Measurements from ENCODE around the gene IFIT1. TPM values are rescaled to one million over a fixed set of nuclear protein-coding genes. Genes with fewer than 3 reads are reported as not detected.

Gene IFIT1
- total and polyA plus RNA-seq, 2 experiments from 2014 or later = 8.2 to 14.7 TPM

DNA sequence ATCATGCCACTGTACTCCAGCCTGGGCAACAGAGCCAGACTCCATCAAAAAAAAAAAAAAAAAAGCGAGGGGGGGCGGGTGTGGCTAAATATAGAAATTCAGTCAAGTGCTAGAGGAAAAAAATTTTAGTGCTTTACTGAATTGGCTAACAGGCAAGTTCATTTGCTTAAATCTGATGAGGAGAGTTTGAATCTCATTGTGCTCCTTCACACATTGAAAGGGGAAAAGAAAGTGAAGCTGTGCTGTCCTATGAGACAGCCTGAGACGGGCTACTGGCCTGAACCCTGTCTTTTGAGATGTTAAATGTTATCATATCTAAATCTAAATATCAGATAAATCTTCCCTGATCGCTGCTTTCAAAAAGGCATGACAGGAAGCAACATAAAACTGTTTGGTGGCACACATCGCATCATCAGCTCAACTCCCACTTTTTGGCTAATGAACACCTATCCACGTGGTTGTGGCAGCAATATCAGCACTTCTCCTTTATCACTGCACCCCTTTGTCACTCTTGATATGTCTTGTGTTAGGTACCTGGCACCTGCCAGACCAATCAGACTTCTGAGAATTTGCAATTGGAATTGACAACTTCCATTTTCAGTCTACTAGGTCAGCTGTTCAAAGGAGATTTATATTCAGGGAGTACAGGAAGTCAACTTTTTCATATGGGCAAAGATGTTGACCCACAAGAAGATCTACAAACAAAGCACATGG, 28.5 kb upstream of the IFIT1 start:
- TF ChIP-seq, protein P1, sequence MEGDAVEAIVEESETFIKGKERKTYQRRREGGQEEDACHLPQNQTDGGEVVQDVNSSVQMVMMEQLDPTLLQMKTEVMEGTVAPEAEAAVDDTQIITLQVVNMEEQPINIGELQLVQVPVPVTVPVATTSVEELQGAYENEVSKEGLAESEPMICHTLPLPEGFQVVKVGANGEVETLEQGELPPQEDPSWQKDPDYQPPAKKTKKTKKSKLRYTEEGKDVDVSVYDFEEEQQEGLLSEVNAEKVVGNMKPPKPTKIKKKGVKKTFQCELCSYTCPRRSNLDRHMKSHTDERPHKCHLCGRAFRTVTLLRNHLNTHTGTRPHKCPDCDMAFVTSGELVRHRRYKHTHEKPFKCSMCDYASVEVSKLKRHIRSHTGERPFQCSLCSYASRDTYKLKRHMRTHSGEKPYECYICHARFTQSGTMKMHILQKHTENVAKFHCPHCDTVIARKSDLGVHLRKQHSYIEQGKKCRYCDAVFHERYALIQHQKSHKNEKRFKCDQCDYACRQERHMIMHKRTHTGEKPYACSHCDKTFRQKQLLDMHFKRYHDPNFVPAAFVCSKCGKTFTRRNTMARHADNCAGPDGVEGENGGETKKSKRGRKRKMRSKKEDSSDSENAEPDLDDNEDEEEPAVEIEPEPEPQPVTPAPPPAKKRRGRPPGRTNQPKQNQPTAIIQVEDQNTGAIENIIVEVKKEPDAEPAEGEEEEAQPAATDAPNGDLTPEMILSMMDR (IDR thresholded peaks at IDR 0.05; ENCODE audit: poor library complexity) = no peak
- no peak for TF ChIP-seq EZH2phosphoT487 (IDR thresholded peaks at IDR 0.05; ENCODE audit: low read depth, severe bottlenecking, unreplicated experiment)
- TF ChIP-seq EZH2 (IDR thresholded peaks at IDR 0.05; ENCODE audit: borderline replicate concordance) = no peak
- Histone ChIP-seq H2AFZ (no peak overlapping the region), H3K27me3 (no peaks in the 10 kb centered on the region), H3K4me2 (no peak overlapping the region), H3K4me1 (ENCODE audit: insufficient read depth) (peaks cover 19% of the 10 kb centered on the region), H4K20me1 (ENCODE audit: insufficient read depth, poor library complexity, severe bottlenecking) (no peaks in the 10 kb centered on the region), H3K9me2 (replicated peaks; ENCODE audit: insufficient read depth) (no peaks in the 10 kb centered on the region), H3K9me3 (ENCODE audit: low read depth) (no peaks in the 10 kb centered on the region), H3K4me3 (no peak overlapping the region), H3K36me3 (replicated peaks; ENCODE audit: insufficient read depth, low read depth) (no peaks in the 10 kb centered on the region), H3K79me2 (no peaks in the 10 kb centered on the region), H3K27ac (no peak overlapping the region)
- WGBS (ENCODE audit: low lambda C conversion rate, missing lambda C conversion rate) = 92% methylated on average over 6 of the region's 6 CpGs
- no peak for DNase-seq (ENCODE audit: low spot score)

DNA sequence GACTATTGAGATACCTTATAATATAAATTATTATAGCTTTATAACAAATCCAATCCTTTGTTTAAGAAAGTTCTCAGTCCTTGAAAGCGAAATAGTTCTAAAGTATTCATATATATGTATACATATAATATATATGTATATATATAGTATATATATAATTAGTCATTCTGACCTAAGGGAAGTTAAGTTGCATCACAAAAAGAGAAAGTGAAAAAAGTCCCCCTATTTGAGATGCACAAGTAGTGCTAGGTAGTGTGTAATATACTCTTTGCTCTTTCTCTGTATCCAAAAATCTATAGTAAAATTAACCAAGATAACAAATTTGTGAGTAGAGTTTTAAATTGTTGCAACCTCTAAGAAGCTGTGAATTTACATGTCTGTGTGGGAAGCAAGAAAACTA, 27.9 kb upstream of the IFIT1 start:
- DNase-seq (ENCODE audit: low spot score) = no peak
- no peaks in the 10 kb centered on the region for H3K9me2 ChIP-seq (replicated peaks; ENCODE audit: insufficient read depth)
- no peaks in the 10 kb centered on the region for H3K36me3 ChIP-seq (replicated peaks; ENCODE audit: insufficient read depth, low read depth)
- WGBS (ENCODE audit: low lambda C conversion rate, missing lambda C conversion rate) = 100% methylated on average over 1 of the region's 1 CpG
- no peaks in the 10 kb centered on the region for H3K79me2 ChIP-seq
- H3K4me3 ChIP-seq = no peak overlapping the region
- no peak for TF ChIP-seq EZH2phosphoT487 (IDR thresholded peaks at IDR 0.05; ENCODE audit: low read depth, severe bottlenecking, unreplicated experiment)
- TF ChIP-seq EZH2 (IDR thresholded peaks at IDR 0.05; ENCODE audit: borderline replicate concordance) = no peak
- TF ChIP-seq, protein P1 (IDR thresholded peaks at IDR 0.05; ENCODE audit: poor library complexity) = no peak
- no peaks in the 10 kb centered on the region for H4K20me1 ChIP-seq (ENCODE audit: insufficient read depth, poor library complexity, severe bottlenecking)
- no peak overlapping the region for H3K27ac ChIP-seq
- H3K4me2 ChIP-seq = no peak overlapping the region
- H3K9me3 ChIP-seq (ENCODE audit: low read depth) = no peaks in the 10 kb centered on the region
- H2AFZ ChIP-seq = no peak overlapping the region
- H3K27me3 ChIP-seq = no peaks in the 10 kb centered on the region
- peaks cover 24% of the 10 kb centered on the region for H3K4me1 ChIP-seq (ENCODE audit: insufficient read depth)

DNA sequence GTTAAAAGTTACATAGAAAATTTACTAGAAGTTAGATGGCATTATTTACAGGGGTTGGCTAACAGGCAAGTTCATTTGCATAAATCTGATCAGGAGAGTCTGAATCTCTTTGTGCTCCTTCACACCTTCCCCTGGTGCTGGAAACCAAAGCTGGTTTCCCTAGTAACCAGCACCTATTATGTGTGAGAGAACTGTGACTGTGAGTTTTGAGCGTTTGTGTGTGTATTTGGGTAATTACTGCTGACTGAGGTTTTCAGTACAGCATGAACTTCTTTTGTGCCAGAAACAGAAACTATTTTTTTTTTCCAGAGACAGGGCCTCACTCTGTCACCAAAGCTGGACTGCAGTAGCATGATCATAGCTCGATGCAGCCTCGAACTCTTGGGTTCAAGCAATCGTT, 24.9 kb upstream of the IFIT1 start:
- H3K27me3 ChIP-seq = no peaks in the 10 kb centered on the region
- H3K36me3 ChIP-seq (replicated peaks; ENCODE audit: insufficient read depth, low read depth) = no peaks in the 10 kb centered on the region
- no peaks in the 10 kb centered on the region for H3K9me2 ChIP-seq (replicated peaks; ENCODE audit: insufficient read depth)
- H3K4me1 ChIP-seq (ENCODE audit: insufficient read depth) = peaks cover 15% of the 10 kb centered on the region
- H3K27ac ChIP-seq = peak overlapping the region; percentile 39
- no peak overlapping the region for H3K4me3 ChIP-seq
- H3K79me2 ChIP-seq = no peaks in the 10 kb centered on the region
- no peaks in the 10 kb centered on the region for H4K20me1 ChIP-seq (ENCODE audit: insufficient read depth, poor library complexity, severe bottlenecking)
- no peak for DNase-seq (ENCODE audit: low spot score)
- no peaks in the 10 kb centered on the region for H3K9me3 ChIP-seq (ENCODE audit: low read depth)
- H3K4me2 ChIP-seq = no peak overlapping the region
- WGBS (ENCODE audit: low lambda C conversion rate, missing lambda C conversion rate) = 73% methylated on average over 4 of the region's 4 CpGs
- TF ChIP-seq EZH2 (IDR thresholded peaks at IDR 0.05; ENCODE audit: borderline replicate concordance) (no peak), EZH2phosphoT487 (IDR thresholded peaks at IDR 0.05; ENCODE audit: low read depth, severe bottlenecking, unreplicated experiment) (no peak)
- TF ChIP-seq, protein P1 (IDR thresholded peaks at IDR 0.05; ENCODE audit: poor library complexity) = no peak
- no peak overlapping the region for H2AFZ ChIP-seq

All from hepatocyte (in vitro differentiated cells).